Stimulated activated CD8-positive, alpha-beta memory T cell treated with anti-CD3 and anti-CD28 coated beads, Interleukin-7, amount 100 ng/mL, for 4 hours (primary cell): ENCODE results near the gene CHD3.

Experiments
- DNase-seq, 2 donors: peaks; one replicate each; pipeline ENCODE4 v3.0.0-alpha.2; 2020; ENCODE audit warnings: low read depth in 2 of 2

Gene CHD3

DNA sequence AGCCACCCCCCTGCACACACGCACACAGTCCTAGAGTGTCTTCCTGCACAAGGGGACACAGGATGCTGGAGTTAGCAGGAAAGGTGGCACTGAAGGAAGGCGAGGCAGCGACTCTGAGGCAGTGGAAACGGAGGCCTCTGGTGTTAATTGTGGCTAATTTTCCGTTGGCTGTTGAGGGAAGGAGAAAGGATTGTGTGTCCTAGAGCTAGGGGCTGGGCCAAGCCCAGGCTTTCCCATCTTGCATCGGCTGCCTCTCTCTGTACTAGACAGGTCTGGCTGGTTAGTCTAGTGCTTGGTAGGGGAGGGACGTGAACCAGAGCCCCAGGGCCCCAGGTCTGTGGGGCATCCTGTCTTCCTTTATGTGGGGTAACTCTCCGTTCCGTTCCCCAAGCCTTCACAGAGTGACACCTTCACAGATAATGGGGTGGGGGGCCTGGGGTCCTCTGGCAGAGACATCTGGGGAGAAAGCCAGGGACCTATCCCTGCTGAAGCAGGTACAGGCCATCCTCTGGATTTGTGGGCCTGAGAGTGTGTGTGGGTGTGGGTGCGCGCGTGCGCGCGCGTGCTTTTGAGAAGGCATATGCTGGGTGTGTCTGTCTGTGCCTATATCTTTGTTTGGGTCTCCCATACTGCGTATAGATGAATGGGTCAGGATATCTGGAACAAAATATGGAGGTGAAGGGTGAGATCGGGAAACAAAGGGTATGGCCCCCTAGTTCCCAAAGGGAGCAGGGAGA lies at the start of gene CHD3:
TSS of gene CHD3 (plus strand) at position 606 of the 737 bp plus-strand sequence. CDS start 212 bp downstream, outside the sequence.
- peak in 1 of 2 donors; percentile 19 for DNase-seq

DNA sequence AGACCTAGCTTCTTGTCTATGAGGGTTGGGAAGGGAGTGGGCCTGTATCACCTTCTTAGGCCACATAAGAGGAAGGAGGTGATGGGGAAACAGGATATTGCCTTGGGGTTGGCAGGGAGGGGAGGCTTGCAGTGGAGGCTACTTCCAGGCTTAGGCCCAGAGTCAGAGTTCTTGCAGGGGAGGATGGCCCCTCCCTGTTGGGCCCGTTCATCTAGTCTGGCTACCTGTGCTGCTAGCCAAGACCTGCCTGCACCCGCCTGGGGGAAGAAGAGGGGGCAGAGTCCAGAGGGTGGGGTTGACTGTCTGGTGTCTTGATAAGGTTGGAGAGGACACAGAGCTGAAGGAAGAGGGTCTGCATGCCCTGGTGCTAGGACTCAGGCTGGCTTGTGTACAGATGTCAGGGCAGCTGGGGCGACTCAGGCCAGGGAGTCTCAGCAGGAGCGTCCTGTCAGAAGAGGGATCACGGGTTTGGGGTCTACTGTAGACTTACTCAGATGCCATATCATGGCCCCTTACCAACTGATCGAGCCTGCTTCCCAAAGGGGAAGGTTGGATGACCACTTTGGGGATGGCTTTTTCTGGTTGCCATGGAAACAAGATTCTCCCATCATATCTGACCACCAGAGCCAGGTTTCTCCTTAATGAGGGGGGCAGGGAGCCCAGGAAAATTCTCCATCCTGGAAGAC lies 49.3 kb upstream of the CHD3 start:
- no peak for DNase-seq

DNA sequence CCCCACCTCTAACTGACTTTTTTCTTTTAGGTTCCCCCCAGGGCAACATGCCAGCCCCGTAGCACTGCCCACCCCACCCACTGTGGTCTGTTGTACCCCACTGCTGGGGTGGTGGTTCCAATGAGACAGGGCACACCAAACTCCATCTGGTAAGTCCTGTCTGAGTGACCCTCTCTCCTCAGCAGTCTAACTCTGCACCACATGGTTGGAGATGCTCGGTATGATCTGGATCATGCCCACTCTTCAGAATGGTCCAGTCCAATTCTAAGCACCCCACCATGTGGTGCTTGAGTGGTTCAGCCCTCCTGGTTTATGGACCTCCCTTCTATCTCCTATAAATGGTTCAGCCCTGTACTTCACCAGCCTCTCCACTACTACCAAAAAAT lies 48.7 kb upstream of the CHD3 start:
- DNase-seq = no peak

DNA sequence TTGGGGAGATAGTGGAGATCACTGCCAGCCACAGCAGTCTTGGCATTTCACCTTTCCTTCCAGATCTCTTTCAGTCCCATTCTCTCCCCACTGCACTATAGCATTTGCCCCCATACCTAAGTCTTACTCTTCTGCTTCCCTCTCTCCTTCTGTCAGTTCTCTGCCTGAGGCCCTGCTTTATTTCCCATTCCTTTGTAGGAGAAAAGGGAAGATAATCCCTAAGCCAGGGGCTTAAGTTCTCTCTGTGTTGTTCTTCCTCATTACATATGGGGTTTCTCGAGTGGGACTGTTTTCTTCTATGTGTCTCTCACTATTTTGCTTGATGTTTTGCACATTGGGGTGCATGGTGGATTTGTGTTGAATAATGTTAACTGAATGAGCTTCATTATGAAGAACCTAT lies 48.1 kb upstream of the CHD3 start:
- DNase-seq = no peak

DNA sequence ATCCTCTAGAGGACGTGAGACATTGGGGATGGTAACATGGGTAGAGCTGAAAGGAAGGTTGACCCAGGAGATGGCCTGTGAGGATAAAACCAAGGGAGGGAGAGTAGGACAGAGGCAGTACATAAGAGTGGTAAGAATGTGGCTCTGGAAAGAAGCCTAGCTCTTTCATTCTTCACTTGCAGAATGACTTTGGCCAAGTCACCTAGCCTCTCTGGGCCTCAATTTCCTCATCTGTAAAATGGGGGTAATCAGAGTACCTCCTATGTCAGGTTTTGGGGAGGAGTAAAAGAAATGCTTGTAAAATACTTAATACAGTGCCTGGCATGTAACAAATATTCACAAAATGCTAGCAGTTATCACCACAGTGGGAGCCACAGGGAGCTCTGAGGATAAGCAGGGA lies 47.7 kb upstream of the CHD3 start:
- no peak for DNase-seq

DNA sequence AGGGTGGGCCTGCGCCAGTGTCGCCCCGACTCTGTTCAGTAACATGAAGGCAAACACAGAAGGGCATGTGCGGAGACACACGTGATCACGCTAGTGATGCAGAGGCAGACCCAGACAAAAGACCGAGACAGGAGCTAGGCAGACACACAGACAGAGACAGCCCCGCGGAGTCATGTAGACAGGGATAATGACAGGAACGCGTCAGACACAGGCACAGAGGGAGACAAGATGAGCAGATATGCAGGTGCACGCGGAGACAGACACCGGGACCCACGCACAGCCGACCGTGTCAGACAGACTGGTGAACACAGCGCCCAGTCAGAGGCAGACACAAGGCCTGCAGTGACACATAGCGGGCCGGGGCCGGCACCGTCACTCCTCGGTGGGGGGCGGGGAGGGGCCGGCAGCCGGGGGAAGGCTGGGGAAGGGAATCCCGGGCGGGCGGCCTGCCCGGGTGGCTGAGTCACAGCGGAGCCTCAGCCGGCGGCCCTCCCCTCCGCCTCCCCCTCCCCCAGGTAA lies 47.1 kb upstream of the CHD3 start:
- peak; percentile 93 to 96 for DNase-seq

DNA sequence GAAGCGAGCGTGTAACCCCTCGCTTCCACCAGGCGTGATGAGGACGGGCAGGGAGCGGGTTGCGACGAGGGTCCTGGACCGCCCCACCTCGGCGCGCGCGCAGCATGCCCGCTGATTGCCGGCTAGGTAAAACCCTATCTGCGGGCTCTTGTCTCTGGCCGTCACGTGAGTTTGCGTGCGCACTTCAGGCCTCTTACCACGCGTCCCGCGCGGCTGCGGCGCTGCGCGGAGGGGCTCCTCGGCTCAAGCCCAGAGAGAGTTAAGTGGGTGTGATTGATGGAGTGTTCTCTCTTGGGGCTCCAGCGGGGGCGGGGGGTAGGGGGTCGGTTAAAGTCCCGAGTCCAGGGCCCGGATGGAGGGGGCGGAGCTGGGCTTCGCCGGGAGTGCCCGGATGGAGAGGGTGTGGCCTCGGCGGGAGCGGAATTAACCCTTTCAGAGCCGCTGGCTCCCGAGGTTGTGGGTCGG lies 46.6 kb upstream of the CHD3 start:
- DNase-seq = peak; percentile 86 to 87

DNA sequence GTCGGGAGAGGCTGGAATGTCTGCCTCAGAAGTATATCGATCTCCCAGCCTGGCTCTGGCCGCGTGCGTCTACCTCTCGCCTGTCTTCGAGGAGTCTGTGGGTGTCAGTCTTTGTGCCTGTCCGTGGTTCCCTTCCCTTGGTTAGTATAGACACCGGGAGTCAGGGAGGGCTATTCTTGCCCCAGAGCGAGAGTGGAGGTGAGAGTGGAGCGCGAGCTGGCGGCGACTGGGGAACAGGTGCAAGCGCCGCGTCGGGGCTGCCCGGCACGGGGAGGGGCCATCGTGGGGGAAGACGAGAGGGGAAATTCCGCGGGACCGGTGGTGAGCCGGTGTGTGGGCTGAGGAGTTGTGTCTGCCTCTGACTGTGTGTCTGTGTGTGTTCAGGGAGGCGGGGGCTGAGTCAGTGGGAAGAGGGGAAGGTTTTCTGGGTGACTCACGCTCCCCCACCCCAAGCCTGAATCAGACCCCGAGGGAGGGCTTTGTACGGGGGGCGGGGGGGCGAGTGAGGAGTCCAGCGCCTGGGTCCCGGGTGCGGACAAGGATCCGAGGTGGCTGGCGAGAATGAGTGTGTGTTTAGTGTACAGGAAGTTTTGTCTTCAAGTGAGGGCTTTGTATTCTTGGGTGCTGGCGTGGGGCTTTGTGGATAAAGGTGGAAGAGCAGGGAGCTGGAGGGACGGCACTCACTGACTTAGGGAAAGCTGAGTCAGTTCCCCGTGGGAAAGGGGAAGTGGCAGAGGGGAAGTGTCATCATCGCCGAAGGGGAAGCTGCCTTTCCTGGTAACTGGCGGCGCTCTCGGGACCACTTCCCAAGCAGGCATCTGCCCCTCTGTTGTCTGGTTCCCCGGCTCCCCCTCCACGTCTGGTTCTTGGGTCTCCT lies 46.0 kb upstream of the CHD3 start:
- DNase-seq = peak; percentile 98

DNA sequence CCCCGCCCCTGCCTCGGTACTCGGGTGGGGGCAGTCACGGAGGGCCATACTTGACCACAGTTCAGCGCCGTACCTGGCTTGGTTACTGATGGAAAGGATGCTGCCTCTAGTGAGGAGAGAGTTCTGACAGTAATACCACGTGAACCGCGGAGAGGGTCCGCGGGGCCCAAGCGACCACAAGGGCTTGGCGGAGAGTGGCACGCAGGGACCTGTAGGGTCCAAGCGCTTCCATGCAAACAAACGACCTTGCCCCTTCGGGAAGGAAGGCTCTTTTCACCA lies 45.4 kb upstream of the CHD3 start:
- DNase-seq = no peak

DNA sequence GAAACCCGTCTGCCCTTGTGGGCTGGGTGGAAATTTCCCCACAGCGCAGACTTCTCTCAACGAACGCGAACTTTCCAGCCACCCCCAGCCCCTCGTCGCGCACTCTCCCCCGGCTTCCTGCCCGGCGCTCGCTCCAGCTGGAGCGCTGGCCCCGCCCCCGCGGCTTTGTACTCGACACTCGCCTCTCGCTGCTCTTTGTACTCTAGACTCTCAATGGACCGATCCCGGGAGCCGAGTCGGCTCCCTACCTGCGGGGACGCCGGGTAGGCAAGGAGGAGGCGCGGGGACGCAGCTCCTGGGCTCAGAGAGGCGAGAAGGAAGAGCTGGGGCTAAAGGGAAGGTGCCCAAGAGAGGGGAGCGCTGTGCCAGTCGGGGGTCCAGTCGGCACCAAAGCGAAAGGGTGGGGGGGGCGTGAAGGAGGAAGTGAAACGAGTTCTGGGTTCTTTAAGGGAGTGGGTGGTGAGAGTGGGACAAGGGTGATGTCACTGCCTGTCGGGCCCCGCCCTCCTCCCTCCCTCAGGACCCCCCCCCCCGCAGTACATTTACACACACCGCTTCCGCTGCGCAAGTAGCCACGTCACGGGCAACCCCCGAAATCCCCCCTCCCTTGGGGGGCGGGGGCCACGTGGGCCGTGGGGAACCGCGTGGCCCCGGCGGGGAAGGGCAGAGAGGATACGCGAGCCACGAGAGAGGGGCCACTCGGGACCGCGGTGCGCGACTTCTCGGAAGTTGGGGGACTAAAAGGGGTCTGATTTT lies 44.9 kb upstream of the CHD3 start:
- peak; percentile 88 to 93 for DNase-seq

DNA sequence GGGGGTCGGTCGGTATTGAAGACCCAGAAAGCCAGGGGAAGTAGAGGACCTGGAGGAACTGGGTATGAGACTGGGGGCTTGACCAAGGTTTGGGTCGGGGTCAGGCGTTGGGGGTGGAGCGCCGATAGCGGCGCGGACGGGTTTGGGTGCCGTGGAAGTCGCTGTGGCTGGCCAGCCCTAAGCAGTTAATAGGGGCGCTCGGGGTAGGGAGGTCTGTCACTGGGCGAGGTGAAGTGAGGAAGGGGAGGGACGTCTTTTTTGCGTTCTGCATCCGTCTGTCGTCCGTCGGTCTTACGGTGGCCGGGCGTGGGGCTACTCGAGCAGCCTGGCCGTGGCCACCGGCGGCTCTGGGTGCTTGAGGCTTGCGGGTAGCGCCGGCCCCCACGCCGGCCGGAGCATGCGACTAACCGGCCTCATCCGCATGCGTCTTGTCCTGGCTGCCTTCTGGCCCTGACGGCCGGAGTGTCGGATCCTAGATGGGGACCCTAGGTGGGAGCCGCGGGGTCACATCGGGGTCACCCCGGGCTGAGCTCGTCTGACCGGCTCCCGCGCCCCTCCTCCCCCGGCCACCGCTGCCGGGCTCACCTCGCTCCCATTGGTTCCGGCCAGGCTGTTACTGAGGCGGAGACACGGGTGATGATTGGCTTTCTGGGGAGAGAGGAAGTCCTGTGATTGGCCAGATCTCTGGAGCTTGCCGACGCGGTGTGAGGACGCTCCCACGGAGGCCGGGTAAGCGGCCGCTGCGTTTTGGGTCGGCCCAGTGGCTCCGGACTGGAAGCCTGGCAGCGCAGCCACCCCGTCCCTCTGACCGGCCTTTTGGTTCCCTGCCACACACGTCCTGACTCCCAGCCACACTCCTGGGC lies 44.1 kb upstream of the CHD3 start:
- peak; percentile 79 to 81 for DNase-seq

DNA sequence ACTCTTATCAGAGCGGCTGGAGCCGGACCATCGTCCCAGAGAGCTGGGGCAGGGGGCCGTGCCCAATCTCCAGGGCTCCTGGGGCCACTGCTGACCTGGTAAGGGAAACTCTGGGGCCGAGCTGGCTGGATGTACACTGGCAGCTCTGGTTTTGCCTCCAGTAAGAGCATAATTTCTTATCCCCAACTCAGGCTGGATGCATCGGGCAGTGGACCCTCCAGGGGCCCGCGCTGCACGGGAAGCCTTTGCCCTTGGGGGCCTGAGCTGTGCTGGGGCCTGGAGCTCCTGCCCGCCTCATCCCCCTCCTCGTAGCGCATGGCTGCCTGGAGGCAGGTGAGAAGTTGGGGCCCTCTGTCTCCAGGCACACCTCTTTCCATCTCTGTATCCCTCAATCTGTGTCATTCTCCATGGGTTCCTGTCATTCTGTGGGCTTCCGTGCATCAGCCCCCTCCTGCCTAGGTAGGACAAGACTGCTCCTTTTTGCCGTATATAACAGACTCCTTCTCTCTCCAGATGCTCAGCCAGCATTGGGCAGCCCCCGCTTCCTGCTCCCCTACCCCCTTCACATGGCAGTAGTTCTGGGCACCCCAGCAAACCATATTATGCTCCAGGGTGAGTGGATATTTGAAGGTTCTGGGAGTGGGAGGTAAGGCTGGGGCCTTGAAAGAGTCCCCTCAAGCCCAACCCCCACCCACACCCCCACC lies 43.1 kb upstream of the CHD3 start:
- no peak for DNase-seq

DNA sequence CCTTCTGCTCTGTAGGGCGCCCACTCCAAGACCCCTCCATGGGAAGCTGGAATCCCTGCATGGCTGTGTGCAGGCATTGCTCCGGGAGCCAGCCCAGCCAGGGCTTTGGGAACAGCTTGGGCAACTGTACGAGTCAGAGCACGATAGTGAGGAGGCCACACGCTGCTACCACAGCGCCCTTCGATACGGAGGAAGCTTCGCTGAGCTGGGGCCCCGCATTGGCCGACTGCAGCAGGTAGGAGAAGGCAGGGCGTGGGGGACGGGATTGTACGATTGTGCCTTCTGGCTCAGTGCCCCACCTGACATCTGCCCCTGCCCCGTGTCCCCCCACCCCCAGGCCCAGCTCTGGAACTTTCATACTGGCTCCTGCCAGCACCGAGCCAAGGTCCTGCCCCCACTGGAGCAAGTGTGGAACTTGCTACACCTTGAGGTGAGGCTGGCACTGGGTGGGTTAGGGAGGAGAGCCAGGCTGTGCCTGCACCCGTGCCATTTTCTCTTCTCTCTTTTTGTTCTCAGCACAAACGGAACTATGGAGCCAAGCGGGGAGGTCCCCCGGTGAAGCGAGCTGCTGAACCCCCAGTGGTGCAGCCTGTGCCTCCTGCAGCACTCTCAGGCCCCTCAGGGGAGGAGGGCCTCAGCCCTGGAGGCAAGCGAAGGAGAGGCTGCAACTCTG lies 42.4 kb upstream of the CHD3 start:
- no peak for DNase-seq

DNA sequence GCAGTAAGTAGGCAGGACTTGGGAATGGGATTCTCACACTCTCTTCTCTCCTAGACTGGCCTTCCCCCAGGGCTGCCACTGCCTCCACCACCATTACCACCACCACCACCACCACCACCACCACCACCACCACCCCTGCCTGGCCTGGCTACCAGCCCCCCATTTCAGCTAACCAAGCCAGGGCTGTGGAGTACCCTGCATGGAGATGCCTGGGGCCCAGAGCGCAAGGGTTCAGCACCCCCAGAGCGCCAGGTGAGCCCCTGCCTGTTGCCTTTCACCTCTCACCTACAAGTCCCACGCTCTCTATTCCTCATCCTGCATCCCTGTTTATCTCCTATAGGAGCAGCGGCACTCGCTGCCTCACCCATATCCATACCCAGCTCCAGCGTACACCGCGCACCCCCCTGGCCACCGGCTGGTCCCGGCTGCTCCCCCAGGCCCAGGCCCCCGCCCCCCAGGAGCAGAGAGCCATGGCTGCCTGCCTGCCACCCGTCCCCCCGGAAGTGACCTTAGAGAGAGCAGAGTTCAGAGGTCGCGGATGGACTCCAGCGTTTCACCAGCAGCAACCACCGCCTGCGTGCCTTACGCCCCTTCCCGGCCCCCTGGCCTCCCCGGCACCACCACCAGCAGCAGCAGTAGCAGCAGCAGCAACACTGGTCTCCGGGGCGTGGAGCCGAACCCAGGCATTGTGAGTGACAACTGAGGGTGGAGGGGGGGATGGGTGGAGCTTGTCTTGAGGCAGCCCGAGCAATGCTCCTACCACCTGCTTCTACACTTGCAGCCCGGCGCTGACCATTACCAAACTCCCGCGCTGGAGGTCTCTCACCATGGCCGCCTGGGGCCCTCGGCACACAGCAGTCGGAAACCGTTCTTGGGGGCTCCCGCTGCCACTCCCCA lies 41.6 kb upstream of the CHD3 start:
- DNase-seq = no peak

DNA sequence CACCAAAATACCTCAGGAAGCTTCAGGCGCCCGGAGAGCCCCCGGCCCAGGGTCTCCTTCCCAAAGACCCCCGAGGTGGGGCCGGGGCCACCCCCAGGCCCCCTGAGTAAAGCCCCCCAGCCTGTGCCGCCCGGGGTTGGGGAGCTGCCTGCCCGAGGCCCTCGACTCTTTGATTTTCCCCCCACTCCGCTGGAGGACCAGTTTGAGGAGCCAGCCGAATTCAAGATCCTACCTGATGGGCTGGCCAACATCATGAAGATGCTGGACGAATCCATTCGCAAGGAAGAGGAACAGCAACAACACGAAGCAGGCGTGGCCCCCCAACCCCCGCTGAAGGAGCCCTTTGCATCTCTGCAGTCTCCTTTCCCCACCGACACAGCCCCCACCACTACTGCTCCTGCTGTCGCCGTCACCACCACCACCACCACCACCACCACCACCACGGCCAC lies 40.4 kb upstream of the CHD3 start:
- DNase-seq = no peak

DNA sequence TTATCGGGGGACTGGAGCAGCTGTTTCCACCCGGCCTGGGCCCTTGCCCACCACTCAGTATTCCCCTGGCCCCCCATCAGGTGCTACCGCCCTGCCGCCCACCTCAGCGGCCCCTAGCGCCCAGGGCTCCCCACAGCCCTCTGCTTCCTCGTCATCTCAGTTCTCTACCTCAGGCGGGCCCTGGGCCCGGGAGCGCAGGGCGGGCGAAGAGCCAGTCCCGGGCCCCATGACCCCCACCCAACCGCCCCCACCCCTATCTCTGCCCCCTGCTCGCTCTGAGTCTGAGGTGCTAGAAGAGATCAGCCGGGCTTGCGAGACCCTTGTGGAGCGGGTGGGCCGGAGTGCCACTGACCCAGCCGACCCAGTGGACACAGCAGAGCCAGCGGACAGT lies 39.9 kb upstream of the CHD3 start:
- no peak for DNase-seq

DNA sequence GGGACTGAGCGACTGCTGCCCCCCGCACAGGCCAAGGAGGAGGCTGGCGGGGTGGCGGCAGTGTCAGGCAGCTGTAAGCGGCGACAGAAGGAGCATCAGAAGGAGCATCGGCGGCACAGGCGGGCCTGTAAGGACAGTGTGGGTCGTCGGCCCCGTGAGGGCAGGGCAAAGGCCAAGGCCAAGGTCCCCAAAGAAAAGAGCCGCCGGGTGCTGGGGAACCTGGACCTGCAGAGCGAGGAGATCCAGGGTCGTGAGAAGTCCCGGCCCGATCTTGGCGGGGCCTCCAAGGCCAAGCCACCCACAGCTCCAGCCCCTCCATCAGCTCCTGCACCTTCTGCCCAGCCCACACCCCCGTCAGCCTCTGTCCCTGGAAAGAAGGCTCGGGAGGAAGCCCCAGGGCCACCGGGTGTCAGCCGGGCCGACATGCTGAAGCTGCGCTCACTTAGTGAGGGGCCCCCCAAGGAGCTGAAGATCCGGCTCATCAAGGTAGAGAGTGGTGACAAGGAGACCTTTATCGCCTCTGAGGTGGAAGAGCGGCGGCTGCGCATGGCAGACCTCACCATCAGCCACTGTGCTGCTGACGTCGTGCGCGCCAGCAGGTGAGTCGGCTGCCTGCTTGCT lies 39.3 kb upstream of the CHD3 start:
- no peak for DNase-seq
